Measurements from ENCODE around the gene ASPN. TPM values are rescaled to one million over a fixed set of nuclear protein-coding genes. Genes with fewer than 3 reads are reported as not detected.

ASPN gene
- total and polyA plus RNA-seq, 2 donors (not counting 3 experiments of a cell fraction or from before 2014, with no cell fraction given): not detected

DNA sequence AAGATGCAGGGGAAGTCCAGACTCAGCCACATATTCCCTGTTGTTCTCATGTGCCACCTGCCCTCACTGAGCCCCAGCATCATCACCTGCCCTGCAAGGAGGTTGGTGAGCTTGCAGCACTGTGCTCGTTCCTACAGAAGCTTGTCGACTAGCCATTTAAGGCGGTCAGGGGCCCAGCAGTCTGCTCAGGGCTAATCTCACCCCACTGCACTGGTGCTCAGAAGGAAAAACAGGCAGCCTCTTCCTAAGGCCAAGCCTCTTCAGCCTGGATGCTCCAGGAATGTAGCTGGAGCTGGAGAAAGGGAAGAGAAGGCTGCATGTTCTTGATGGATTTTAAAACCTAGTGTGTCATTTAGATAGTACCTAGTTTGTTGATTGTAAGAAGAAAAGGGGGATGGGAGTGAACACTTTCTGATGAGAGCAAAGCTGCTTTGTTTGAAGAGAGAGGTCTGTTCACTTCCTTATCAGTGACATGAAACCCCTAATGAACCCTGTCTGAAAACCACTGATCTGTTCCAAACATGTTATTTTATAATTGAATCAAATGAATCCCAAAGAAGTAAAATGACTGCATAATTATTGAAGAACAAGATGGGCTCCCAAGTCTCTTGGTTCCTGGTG, 10.6 kb upstream of the ASPN start:
- Histone ChIP-seq H3K4me3 (replicated peaks in 1 of 3; ENCODE audit: insufficient read depth in 1 of 3, low read depth in 1 of 3, low read length in 3 of 3) (no peak overlapping the region), H4K20me1 (replicated peaks; ENCODE audit: control insufficient read depth, extremely low read depth, insufficient read depth, low read length) (no peaks in the 10 kb centered on the region), H3K27ac (ENCODE audit: insufficient read depth, low read depth, low read length) (no peak overlapping the region), H3K4me2 (ENCODE audit: insufficient read depth, low read length) (no peak overlapping the region), H3K79me2 (ENCODE audit: control insufficient read depth, insufficient read depth, low read length) (no peaks in the 10 kb centered on the region), H3K9ac (replicated peaks; ENCODE audit: extremely low read depth, insufficient read depth, low read length) (no peak overlapping the region), H2AFZ (ENCODE audit: low read depth, low read length) (no peak overlapping the region), H3K36me3 (ENCODE audit: control insufficient read depth in 2 of 2, extremely low read depth in 1 of 2, insufficient read depth in 2 of 2, low read length in 2 of 2) (no peaks in the 10 kb centered on the region), H3K9me1 (replicated peaks; ENCODE audit: control insufficient read depth, extremely low read depth, insufficient read depth, low read length) (no peaks in the 10 kb centered on the region), H3K4me1 (ENCODE audit: control insufficient read depth, extremely low read depth, insufficient read depth, low read length) (no peaks in the 10 kb centered on the region), H3K27me3 (ENCODE audit: control insufficient read depth in 2 of 2, insufficient read depth in 2 of 2, low read length in 2 of 2) (no peaks in the 10 kb centered on the region), H3K9me3 (replicated peaks; ENCODE audit: control insufficient read depth, insufficient read depth, low read length) (no peaks in the 10 kb centered on the region)
- CTCF ChIA-PET: interaction anchor here (0.8 kb wide), 1 partner anchor 9 kb away, joined by 3 read pairs; no protein-coding TSS in a partner anchor
- FAIRE-seq (no peak), DNase-seq (ENCODE audit: low read depth, low spot score) (no peak)
- no TSS peak for BruUV-seq (replicated peaks)
- POLR2A ChIA-PET: no interaction called here
- TF ChIP-seq POLR2AphosphoS5 (IDR thresholded peaks at IDR 0.05; ENCODE audit: insufficient read depth, low read depth, low read length) (no peak), EZH2 (IDR thresholded peaks at IDR 0.05; ENCODE audit: borderline replicate concordance, low read depth, low read length, severe bottlenecking) (no peak), GATA2 (IDR thresholded peaks at IDR 0.05; ENCODE audit: insufficient read depth, insufficient read length, low read depth, low read length) (no peak), MYC (IDR thresholded peaks at IDR 0.05; ENCODE audit: low read depth, low read length) (no peak), FOS (IDR thresholded peaks at IDR 0.05; ENCODE audit: borderline replicate concordance, insufficient read depth, low read length) (no peak), POLR2A (IDR thresholded peaks at IDR 0.05; ENCODE audit: low read depth, low read length) (no peak), JUN (IDR thresholded peaks at IDR 0.05; ENCODE audit: borderline replicate concordance, insufficient read depth, insufficient read length, low read depth) (no peak)
- TF ChIP-seq, protein P1, sequence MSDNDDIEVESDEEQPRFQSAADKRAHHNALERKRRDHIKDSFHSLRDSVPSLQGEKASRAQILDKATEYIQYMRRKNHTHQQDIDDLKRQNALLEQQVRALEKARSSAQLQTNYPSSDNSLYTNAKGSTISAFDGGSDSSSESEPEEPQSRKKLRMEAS (IDR thresholded peaks at IDR 0.05; ENCODE audit: insufficient read depth, insufficient read length): no peak
- TF ChIP-seq, protein P2, sequence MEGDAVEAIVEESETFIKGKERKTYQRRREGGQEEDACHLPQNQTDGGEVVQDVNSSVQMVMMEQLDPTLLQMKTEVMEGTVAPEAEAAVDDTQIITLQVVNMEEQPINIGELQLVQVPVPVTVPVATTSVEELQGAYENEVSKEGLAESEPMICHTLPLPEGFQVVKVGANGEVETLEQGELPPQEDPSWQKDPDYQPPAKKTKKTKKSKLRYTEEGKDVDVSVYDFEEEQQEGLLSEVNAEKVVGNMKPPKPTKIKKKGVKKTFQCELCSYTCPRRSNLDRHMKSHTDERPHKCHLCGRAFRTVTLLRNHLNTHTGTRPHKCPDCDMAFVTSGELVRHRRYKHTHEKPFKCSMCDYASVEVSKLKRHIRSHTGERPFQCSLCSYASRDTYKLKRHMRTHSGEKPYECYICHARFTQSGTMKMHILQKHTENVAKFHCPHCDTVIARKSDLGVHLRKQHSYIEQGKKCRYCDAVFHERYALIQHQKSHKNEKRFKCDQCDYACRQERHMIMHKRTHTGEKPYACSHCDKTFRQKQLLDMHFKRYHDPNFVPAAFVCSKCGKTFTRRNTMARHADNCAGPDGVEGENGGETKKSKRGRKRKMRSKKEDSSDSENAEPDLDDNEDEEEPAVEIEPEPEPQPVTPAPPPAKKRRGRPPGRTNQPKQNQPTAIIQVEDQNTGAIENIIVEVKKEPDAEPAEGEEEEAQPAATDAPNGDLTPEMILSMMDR (IDR thresholded peaks at IDR 0.05; ENCODE audit: extremely low read depth in 1 of 2, insufficient read depth in 1 of 2, low read depth in 1 of 2, low read length in 2 of 2): no peak
- dilution Hi-C loops (cut with MboI; ENCODE audit: extremely low pct_ligation_motif_present, low sequenced_read_pairs): no loop called here
- intact Hi-C loops (cut with micrococcal nuclease): no loop called here

Measured in endothelial cell of umbilical vein (primary cell).